Esophagus squamous epithelium (tissue), 4 donors: ENCODE data around the gene BOK.

Experiments used
- CTCF ChIP-seq, 6 experiments: fragments of 450-650 bp in 4 of 6; fragments of 200-600 bp in 2 of 6; sonication (generic) in 2 of 6; IDR thresholded peaks; one replicate each; pipeline ENCODE4 v1.5.1; 2016 to 2019; ENCODE audit warnings: antibody characterized with exemption in 6 of 6, mild to moderate bottlenecking in 4 of 6, moderate library complexity in 4 of 6
- POLR2A ChIP-seq, 4 donors: fragments of 450-650 bp; IDR thresholded peaks; one replicate each; pipeline ENCODE4 v1.6.1; 2017; ENCODE audit warnings: antibody characterized with exemption in 4 of 4, mild to moderate bottlenecking in 4 of 4, moderate library complexity in 3 of 4

DNA sequence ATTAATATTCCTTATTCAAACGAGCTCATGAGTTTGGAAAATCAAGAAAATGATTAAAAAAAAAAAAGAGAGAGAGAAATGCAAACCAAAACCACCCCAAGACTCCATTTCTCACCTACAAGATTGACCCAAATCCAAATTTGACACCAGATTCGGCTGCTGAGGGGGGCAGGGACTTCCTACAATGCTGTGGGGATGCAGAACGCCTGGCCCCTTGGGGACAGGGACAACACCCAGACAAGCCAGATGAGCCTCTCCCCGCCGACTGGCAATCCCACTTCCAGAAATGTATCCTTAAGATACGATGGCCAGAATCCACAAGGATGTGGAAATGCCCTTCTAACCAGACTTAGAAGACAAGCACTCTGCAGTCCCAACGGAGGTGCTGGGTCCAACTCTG, 20.7 kb downstream of the BOK start:
- TF ChIP-seq CTCF (IDR thresholded peaks at IDR 0.05) (no peak), POLR2A (IDR thresholded peaks at IDR 0.05) (no peak)
